ENCODE data around the gene SDC3.
A peak's percentile ranks its signal among the peaks of the same experiment; 100 is the strongest.

Gene SDC3

GRCh38 chr1:30876451-30877204 lies 31.9 kb downstream of the SDC3 start:
- no peak overlapping the region for H3K4me3 ChIP-seq (ENCODE audit: control insufficient read depth, low read depth, low read length)
- TF ChIP-seq CTCF (conservative IDR thresholded peaks at IDR 0.05; ENCODE audit: control insufficient read depth, insufficient read depth, low read depth, low read length), result no peak
- no peak for DNase-seq (ENCODE audit: low read depth)

GRCh38 chr1:30875916-30876315 lies 32.6 kb downstream of the SDC3 start:
- no peak for DNase-seq (ENCODE audit: low read depth)
- H3K4me3 ChIP-seq (ENCODE audit: control insufficient read depth, low read depth, low read length), result no peak overlapping the region
- TF ChIP-seq CTCF (conservative IDR thresholded peaks at IDR 0.05; ENCODE audit: control insufficient read depth, insufficient read depth, low read depth, low read length), result no peak

GRCh38 chr1:30875197-30875596 lies 33.4 kb downstream of the SDC3 start:
- no peak for DNase-seq (ENCODE audit: low read depth)
- TF ChIP-seq CTCF (conservative IDR thresholded peaks at IDR 0.05; ENCODE audit: control insufficient read depth, insufficient read depth, low read depth, low read length), result no peak
- H3K4me3 ChIP-seq (ENCODE audit: control insufficient read depth, low read depth, low read length), result no peak overlapping the region

GRCh38 chr1:30874176-30874575 lies 34.4 kb downstream of the SDC3 start:
- H3K4me3 ChIP-seq (ENCODE audit: control insufficient read depth, low read depth, low read length), result no peak overlapping the region
- DNase-seq (ENCODE audit: low read depth), result no peak

GRCh38 chr1:30872948-30873263 lies 35.7 kb downstream of the SDC3 start:
- H3K4me3 ChIP-seq (ENCODE audit: control insufficient read depth, low read depth, low read length), result no peak overlapping the region
- DNase-seq (ENCODE audit: low read depth), result peak; percentile 13
- TF ChIP-seq CTCF (conservative IDR thresholded peaks at IDR 0.05; ENCODE audit: control insufficient read depth, insufficient read depth, low read depth, low read length), result no peak

More at GRCh38 chr1:30874176-30874575, 34.4 kb downstream of the SDC3 start:
- TF ChIP-seq CTCF (conservative IDR thresholded peaks at IDR 0.05; ENCODE audit: control insufficient read depth, insufficient read depth, low read depth, low read length), result no peak

- H3K4me3 ChIP-seq (ENCODE audit: control insufficient read depth, low read depth, low read length), result no peak overlapping the region
- TF ChIP-seq CTCF (conservative IDR thresholded peaks at IDR 0.05; ENCODE audit: control insufficient read depth, insufficient read depth, low read depth, low read length), result no peak
- peak; percentile 11 for DNase-seq (ENCODE audit: low read depth)
Measured at GRCh38 chr1:30872033-30872947, 36.3 kb downstream of the SDC3 start.
